WTC11 (cell line): ENCODE measurements around the gene FOXG1. TPM values are rescaled to one million over a fixed set of nuclear protein-coding genes. Genes with fewer than 3 reads are reported as not detected.

ENCODE experiments used
- ATAC-seq: fragments of 200-7000 bp; cut with Tn5 transposase; 2 replicates; pipeline ENCODE4 v1.10.0; 2021; ENCODE audit warnings: mild to moderate bottlenecking, moderate library complexity
- CTCF ChIA-PET: fragments of 300-600 bp; sonication (Branson Sonifier 250); formaldehyde crosslinking; loops from one replicate; lab custom pipeline; 2021; ENCODE audit warnings: antibody characterized with exemption; lab: Charles Lee
- POLR2A ChIA-PET: fragments of 350-600 bp; sonication (Branson Sonifier 250); formaldehyde crosslinking; loops from one replicate; lab custom pipeline; 2021; ENCODE audit warnings: antibody characterized with exemption; lab: Charles Lee
- DNase-seq: peaks from one replicate; pipeline ENCODE4 v3.0.0; 2021; ENCODE audit warnings: low spot score
- H3K27ac Mint-ChIP-seq: 2 replicates; pipeline ENCODE4 v1.8.0; 2021; ENCODE audit warnings: mixed read lengths
- H3K27me3 Mint-ChIP-seq: 2 replicates; pipeline ENCODE4 v1.8.0; 2021; ENCODE audit warnings: low read depth, mild to moderate bottlenecking, moderate library complexity, mixed read lengths
- H3K36me3 Mint-ChIP-seq: 2 replicates; pipeline ENCODE4 v1.8.0; 2021; ENCODE audit warnings: mixed read lengths
- H3K4me1 Mint-ChIP-seq: 2 replicates; pipeline ENCODE4 v1.8.0; 2022; ENCODE audit warnings: mixed read lengths
- H3K4me3 Mint-ChIP-seq: 2 replicates; pipeline ENCODE4 v1.8.0; 2021; ENCODE audit warnings: mild to moderate bottlenecking, moderate library complexity, mixed read lengths
- H3K9me3 Mint-ChIP-seq: 2 replicates; pipeline ENCODE4 v1.8.0; 2021; ENCODE audit warnings: mixed read lengths
- ATF3 ChIP-seq: sonication (generic); formaldehyde crosslinking; conservative IDR thresholded peaks from 2 replicates; pipeline ENCODE4 v1.8.1; 2022; ENCODE audit warnings: mild to moderate bottlenecking, missing genetic modification reagents
- ELF4 ChIP-seq: sonication (generic); formaldehyde crosslinking; IDR thresholded peaks from 2 replicates; pipeline ENCODE4 v1.8.1; 2022; ENCODE audit warnings: low read depth, mild to moderate bottlenecking, moderate library complexity, missing genetic modification reagents
- EMX1 ChIP-seq: fragments of 250-450 bp; sonication (Bioruptor Pico); IDR thresholded peaks from 2 replicates; pipeline ENCODE4 v1.8.0; 2021; ENCODE audit warnings: mild to moderate bottlenecking
- ESRRA ChIP-seq: sonication (generic); formaldehyde crosslinking; IDR thresholded peaks from 2 replicates; pipeline ENCODE4 v1.8.1; 2022; ENCODE audit warnings: mild to moderate bottlenecking, missing genetic modification reagents, borderline replicate concordance
- FOXP1 ChIP-seq: sonication (generic); formaldehyde crosslinking; IDR thresholded peaks from 2 replicates; pipeline ENCODE4 v1.8.0; 2022; ENCODE audit warnings: missing genetic modification reagents, mild to moderate bottlenecking, moderate library complexity, borderline replicate concordance
- FOXP4 ChIP-seq: sonication (generic); formaldehyde crosslinking; IDR thresholded peaks from 2 replicates; pipeline ENCODE4 v1.8.0; 2022; ENCODE audit warnings: mild to moderate bottlenecking, missing genetic modification reagents
- GTF2I ChIP-seq: fragments of 250-450 bp; sonication (Bioruptor Pico); conservative IDR thresholded peaks from 2 replicates; pipeline ENCODE4 v1.4.0; 2021; ENCODE audit warnings: mild to moderate bottlenecking
- JUN ChIP-seq: sonication (generic); formaldehyde crosslinking; IDR thresholded peaks from 2 replicates; pipeline ENCODE4 v1.8.0; 2023; ENCODE audit warnings: mild to moderate bottlenecking, missing genetic modification reagents
- NFATC4 ChIP-seq: fragments of 250-450 bp; sonication (Bioruptor Pico); IDR thresholded peaks from 2 replicates; pipeline ENCODE4 v1.9.0; 2021; ENCODE audit warnings: mild to moderate bottlenecking
- NR3C1 ChIP-seq: sonication (generic); formaldehyde crosslinking; conservative IDR thresholded peaks from 2 replicates; pipeline ENCODE4 v1.8.1; 2023; ENCODE audit warnings: low read depth, mild to moderate bottlenecking, missing genetic modification reagents
- SMAD4 ChIP-seq: sonication (generic); formaldehyde crosslinking; IDR thresholded peaks from 2 replicates; pipeline ENCODE4 v1.8.0; 2022; ENCODE audit warnings: mild to moderate bottlenecking, missing genetic modification reagents
- SOX15 ChIP-seq: fragments of 250-450 bp; sonication (Bioruptor Pico); IDR thresholded peaks from 2 replicates; pipeline ENCODE4 v1.9.0; 2021; ENCODE audit warnings: mild to moderate bottlenecking
- TEAD1 ChIP-seq: sonication (generic); formaldehyde crosslinking; IDR thresholded peaks from 2 replicates; pipeline ENCODE4 v1.8.0; 2022; ENCODE audit warnings: mild to moderate bottlenecking, missing genetic modification reagents
- ZNF121 ChIP-seq: sonication (generic); formaldehyde crosslinking; IDR thresholded peaks from 2 replicates; pipeline ENCODE4 v1.8.0; 2023; ENCODE audit warnings: missing genetic modification reagents
- ZNF416 ChIP-seq: fragments of 250-450 bp; sonication (Bioruptor Pico); IDR thresholded peaks from 2 replicates; pipeline ENCODE4 v1.9.0; 2021; ENCODE audit warnings: mild to moderate bottlenecking, inconsistent platforms
- total RNA-seq: library from RNA; stranded (reverse); gene quantifications from 3 replicates; pipeline ENCODE4 v1.2.3, GENCODE V29; 2021
- TF ChIP-seq, protein P1 (sequence below): sonication (generic); formaldehyde crosslinking; IDR thresholded peaks from 2 replicates; pipeline ENCODE4 v1.8.1; 2023; ENCODE audit warnings: mild to moderate bottlenecking, missing genetic modification reagents, borderline replicate concordance
- TF ChIP-seq, protein P2 (sequence below): sonication (generic); formaldehyde crosslinking; IDR thresholded peaks from 2 replicates; pipeline ENCODE4 v1.8.0; 2022; ENCODE audit warnings: mild to moderate bottlenecking, missing genetic modification reagents
- TF ChIP-seq, protein P3 (sequence below): sonication (generic); formaldehyde crosslinking; IDR thresholded peaks from 2 replicates; pipeline ENCODE4 v1.8.1; 2023; ENCODE audit warnings: mild to moderate bottlenecking, moderate library complexity, missing genetic modification reagents
- TF ChIP-seq, protein P4 (sequence below): fragments of 250-450 bp; sonication (Bioruptor Pico); IDR thresholded peaks from 2 replicates; pipeline ENCODE4 v1.9.0; 2021; ENCODE audit warnings: moderate library complexity, mild to moderate bottlenecking, inconsistent platforms, borderline replicate concordance
- TF ChIP-seq, protein P5 (sequence below): sonication (generic); formaldehyde crosslinking; IDR thresholded peaks from 2 replicates; pipeline ENCODE4 v1.8.0; 2023; ENCODE audit warnings: missing genetic modification reagents
- TF ChIP-seq, protein P6 (sequence below): fragments of 250-450 bp; sonication (Bioruptor Pico); IDR thresholded peaks from 2 replicates; pipeline ENCODE4 v1.8.0; 2021; ENCODE audit warnings: mild to moderate bottlenecking

The FOXG1 gene
- total RNA-seq, 1 experiment from 2014 or later = 0.09 TPM

GRCh38 chr14:28745176-28745575, 21.4 kb upstream of the FOXG1 start (continued):
- TF ChIP-seq, protein P1, sequence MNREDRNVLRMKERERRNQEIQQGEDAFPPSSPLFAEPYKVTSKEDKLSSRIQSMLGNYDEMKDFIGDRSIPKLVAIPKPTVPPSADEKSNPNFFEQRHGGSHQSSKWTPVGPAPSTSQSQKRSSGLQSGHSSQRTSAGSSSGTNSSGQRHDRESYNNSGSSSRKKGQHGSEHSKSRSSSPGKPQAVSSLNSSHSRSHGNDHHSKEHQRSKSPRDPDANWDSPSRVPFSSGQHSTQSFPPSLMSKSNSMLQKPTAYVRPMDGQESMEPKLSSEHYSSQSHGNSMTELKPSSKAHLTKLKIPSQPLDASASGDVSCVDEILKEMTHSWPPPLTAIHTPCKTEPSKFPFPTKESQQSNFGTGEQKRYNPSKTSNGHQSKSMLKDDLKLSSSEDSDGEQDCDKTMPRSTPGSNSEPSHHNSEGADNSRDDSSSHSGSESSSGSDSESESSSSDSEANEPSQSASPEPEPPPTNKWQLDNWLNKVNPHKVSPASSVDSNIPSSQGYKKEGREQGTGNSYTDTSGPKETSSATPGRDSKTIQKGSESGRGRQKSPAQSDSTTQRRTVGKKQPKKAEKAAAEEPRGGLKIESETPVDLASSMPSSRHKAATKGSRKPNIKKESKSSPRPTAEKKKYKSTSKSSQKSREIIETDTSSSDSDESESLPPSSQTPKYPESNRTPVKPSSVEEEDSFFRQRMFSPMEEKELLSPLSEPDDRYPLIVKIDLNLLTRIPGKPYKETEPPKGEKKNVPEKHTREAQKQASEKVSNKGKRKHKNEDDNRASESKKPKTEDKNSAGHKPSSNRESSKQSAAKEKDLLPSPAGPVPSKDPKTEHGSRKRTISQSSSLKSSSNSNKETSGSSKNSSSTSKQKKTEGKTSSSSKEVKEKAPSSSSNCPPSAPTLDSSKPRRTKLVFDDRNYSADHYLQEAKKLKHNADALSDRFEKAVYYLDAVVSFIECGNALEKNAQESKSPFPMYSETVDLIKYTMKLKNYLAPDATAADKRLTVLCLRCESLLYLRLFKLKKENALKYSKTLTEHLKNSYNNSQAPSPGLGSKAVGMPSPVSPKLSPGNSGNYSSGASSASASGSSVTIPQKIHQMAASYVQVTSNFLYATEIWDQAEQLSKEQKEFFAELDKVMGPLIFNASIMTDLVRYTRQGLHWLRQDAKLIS (CRISPR knock-in tag) = no peak

GRCh38 chr14:28746247-28746646, 20.3 kb upstream of the FOXG1 start:
- Mint-ChIP-seq H3K36me3 (peaks cover 3% of the 10 kb centered on the region), H3K9me3 (peaks cover 15% of the 10 kb centered on the region), H3K27me3 (no peaks in the 10 kb centered on the region), H3K4me3 (no peak overlapping the region), H3K27ac (no peak overlapping the region), H3K4me1 (no peaks in the 10 kb centered on the region)
- TF ChIP-seq GTF2I (CRISPR knock-in tag) = no peak
- TF ChIP-seq ZNF416 (CRISPR knock-in tag) = no peak
- TF ChIP-seq, protein P2, sequence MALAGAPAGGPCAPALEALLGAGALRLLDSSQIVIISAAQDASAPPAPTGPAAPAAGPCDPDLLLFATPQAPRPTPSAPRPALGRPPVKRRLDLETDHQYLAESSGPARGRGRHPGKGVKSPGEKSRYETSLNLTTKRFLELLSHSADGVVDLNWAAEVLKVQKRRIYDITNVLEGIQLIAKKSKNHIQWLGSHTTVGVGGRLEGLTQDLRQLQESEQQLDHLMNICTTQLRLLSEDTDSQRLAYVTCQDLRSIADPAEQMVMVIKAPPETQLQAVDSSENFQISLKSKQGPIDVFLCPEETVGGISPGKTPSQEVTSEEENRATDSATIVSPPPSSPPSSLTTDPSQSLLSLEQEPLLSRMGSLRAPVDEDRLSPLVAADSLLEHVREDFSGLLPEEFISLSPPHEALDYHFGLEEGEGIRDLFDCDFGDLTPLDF (CRISPR knock-in tag) = no peak
- TF ChIP-seq ESRRA = no peak
- TF ChIP-seq ELF4 (CRISPR knock-in tag) = no peak
- CTCF ChIA-PET = no interaction called here
- POLR2A ChIA-PET = no interaction called here
- DNase-seq (no peak), ATAC-seq (no peak)

GRCh38 chr14:28751467-28752058, 15.0 kb upstream of the FOXG1 start:
- peaks cover 10% of the 10 kb centered on the region for H3K9me3 Mint-ChIP-seq
- DNase-seq = peak; percentile 50
- peak; percentile 98 for ATAC-seq
- CTCF ChIA-PET = interaction anchor here (0.6 to 1.5 kb wide), 25 partner anchors 8 to 1519 kb away, joined by 3 to 20 read pairs (median 3); no protein-coding TSS in a partner anchor
- H3K4me1 Mint-ChIP-seq = peaks cover 18% of the 10 kb centered on the region
- H3K27me3 Mint-ChIP-seq = peaks cover 35% of the 10 kb centered on the region
- POLR2A ChIA-PET = interaction anchor here (0.6 kb wide), 1 partner anchor 19 kb away, joined by 3 read pairs; no protein-coding TSS in a partner anchor
- no peak overlapping the region for H3K27ac Mint-ChIP-seq
- peaks cover 3% of the 10 kb centered on the region for H3K36me3 Mint-ChIP-seq
- H3K4me3 Mint-ChIP-seq = no peak overlapping the region
- TF ChIP-seq, protein P3, sequence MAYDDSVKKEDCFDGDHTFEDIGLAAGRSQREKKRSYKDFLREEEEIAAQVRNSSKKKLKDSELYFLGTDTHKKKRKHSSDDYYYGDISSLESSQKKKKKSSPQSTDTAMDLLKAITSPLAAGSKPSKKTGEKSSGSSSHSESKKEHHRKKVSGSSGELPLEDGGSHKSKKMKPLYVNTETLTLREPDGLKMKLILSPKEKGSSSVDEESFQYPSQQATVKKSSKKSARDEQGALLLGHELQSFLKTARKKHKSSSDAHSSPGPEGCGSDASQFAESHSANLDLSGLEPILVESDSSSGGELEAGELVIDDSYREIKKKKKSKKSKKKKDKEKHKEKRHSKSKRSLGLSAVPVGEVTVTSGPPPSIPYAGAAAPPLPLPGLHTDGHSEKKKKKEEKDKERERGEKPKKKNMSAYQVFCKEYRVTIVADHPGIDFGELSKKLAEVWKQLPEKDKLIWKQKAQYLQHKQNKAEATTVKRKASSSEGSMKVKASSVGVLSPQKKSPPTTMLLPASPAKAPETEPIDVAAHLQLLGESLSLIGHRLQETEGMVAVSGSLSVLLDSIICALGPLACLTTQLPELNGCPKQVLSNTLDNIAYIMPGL (CRISPR knock-in tag) = no peak
- TF ChIP-seq JUN (CRISPR knock-in tag) = no peak
- TF ChIP-seq, protein P4, sequence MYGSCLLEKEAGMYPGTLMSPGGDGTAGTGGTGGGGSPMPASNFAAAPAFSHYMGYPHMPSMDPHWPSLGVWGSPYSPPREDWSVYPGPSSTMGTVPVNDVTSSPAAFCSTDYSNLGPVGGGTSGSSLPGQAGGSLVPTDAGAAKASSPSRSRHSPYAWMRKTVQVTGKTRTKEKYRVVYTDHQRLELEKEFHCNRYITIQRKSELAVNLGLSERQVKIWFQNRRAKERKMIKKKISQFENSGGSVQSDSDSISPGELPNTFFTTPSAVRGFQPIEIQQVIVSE (CRISPR knock-in tag) = no peak
- no peak for TF ChIP-seq EMX1 (CRISPR knock-in tag)
- TF ChIP-seq FOXP4 (CRISPR knock-in tag) = no peak
- TF ChIP-seq ZNF121 = no peak
- no peak for TF ChIP-seq NFATC4 (CRISPR knock-in tag)
- TF ChIP-seq, protein P5, sequence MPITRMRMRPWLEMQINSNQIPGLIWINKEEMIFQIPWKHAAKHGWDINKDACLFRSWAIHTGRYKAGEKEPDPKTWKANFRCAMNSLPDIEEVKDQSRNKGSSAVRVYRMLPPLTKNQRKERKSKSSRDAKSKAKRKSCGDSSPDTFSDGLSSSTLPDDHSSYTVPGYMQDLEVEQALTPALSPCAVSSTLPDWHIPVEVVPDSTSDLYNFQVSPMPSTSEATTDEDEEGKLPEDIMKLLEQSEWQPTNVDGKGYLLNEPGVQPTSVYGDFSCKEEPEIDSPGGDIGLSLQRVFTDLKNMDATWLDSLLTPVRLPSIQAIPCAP (CRISPR knock-in tag) = no peak
- no peak for TF ChIP-seq NR3C1 (CRISPR knock-in tag)
- TF ChIP-seq ATF3 (CRISPR knock-in tag) = no peak
- TF ChIP-seq, protein P6, sequence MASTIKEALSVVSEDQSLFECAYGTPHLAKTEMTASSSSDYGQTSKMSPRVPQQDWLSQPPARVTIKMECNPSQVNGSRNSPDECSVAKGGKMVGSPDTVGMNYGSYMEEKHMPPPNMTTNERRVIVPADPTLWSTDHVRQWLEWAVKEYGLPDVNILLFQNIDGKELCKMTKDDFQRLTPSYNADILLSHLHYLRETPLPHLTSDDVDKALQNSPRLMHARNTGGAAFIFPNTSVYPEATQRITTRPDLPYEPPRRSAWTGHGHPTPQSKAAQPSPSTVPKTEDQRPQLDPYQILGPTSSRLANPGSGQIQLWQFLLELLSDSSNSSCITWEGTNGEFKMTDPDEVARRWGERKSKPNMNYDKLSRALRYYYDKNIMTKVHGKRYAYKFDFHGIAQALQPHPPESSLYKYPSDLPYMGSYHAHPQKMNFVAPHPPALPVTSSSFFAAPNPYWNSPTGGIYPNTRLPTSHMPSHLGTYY (CRISPR knock-in tag) = no peak
- TF ChIP-seq TEAD1 (CRISPR knock-in tag) = no peak
- no peak for TF ChIP-seq SMAD4 (CRISPR knock-in tag)
- TF ChIP-seq SOX15 = no peak
- no peak for TF ChIP-seq FOXP1 (CRISPR knock-in tag)
